HEK293T (cell line): Measurements from ENCODE around the gene BUD13.

Source experiments
- CTCF ChIA-PET: fragments of 350-600 bp; formaldehyde crosslinking; extraction: SDS; loops from one replicate; lab custom pipeline; 2021; ENCODE audit warnings: antibody characterized with exemption, inconsistent platforms; lab: Yijun Ruan, JAX
- POLR2A ChIA-PET: fragments of 350-600 bp; formaldehyde crosslinking; extraction: SDS; loops from one replicate; lab custom pipeline; 2020; ENCODE audit warnings: antibody characterized with exemption, inconsistent platforms; lab: Yijun Ruan, JAX
- DNase-seq: peaks from one replicate; pipeline ENCODE4 v3.0.0; 2012; ENCODE audit warnings: mixed read lengths; ENCODE audit errors: extremely low spot score
- ARNT ChIP-seq: fragments of 450-650 bp; IDR thresholded peaks from 2 replicates; pipeline ENCODE4 v1.6.1; 2017; ENCODE audit warnings: mild to moderate bottlenecking
- BHLHE40 ChIP-seq: fragments of 450-650 bp; IDR thresholded peaks from 2 replicates; pipeline ENCODE4 v1.6.1; 2016; ENCODE audit warnings: mild to moderate bottlenecking, moderate library complexity, borderline replicate concordance
- CTBP1 ChIP-seq: fragments of 450-650 bp; IDR thresholded peaks from 2 replicates; pipeline ENCODE4 v1.6.1; 2016; ENCODE audit warnings: borderline replicate concordance
- ELF4 ChIP-seq: fragments of 450-650 bp; IDR thresholded peaks from 2 replicates; pipeline ENCODE4 v1.6.1; 2017; ENCODE audit warnings: antibody characterized with exemption
- FOXA1 ChIP-seq: fragments of 450-650 bp; IDR thresholded peaks from 2 replicates; pipeline ENCODE4 v1.6.1; 2016; ENCODE audit warnings: mild to moderate bottlenecking
- FOXK2 ChIP-seq: fragments of 450-650 bp; IDR thresholded peaks from 2 replicates; pipeline ENCODE4 v1.6.1; 2016; ENCODE audit warnings: mild to moderate bottlenecking
- FOXM1 ChIP-seq: fragments of 450-650 bp; IDR thresholded peaks from 2 replicates; pipeline ENCODE4 v1.6.1; 2017; ENCODE audit warnings: mild to moderate bottlenecking, borderline replicate concordance
- HDGF ChIP-seq: fragments of 450-650 bp; IDR thresholded peaks from 2 replicates; pipeline ENCODE4 v1.6.1; 2017; ENCODE audit warnings: antibody characterized with exemption, borderline replicate concordance
- L3MBTL2 ChIP-seq: fragments of 450-650 bp; conservative IDR thresholded peaks from 2 replicates; pipeline ENCODE4 v1.6.1; 2016; ENCODE audit warnings: mild to moderate bottlenecking
- LEF1 ChIP-seq: fragments of 450-650 bp; IDR thresholded peaks from 2 replicates; pipeline ENCODE4 v1.6.1; 2017; ENCODE audit warnings: mild to moderate bottlenecking, borderline replicate concordance
- NFRKB ChIP-seq: fragments of 450-650 bp; IDR thresholded peaks from 2 replicates; pipeline ENCODE4 v1.6.1; 2016; ENCODE audit warnings: mild to moderate bottlenecking, moderate library complexity
- PKNOX1 ChIP-seq: fragments of 450-650 bp; IDR thresholded peaks from 2 replicates; pipeline ENCODE4 v1.6.1; 2016
- SP1 ChIP-seq: fragments of 450-650 bp; IDR thresholded peaks from 2 replicates; pipeline ENCODE4 v1.6.1; 2017
- SUZ12 ChIP-seq: fragments of 450-650 bp; IDR thresholded peaks from 2 replicates; pipeline ENCODE4 v1.6.1; 2016; ENCODE audit warnings: mild to moderate bottlenecking
- TARDBP ChIP-seq: fragments of 450-650 bp; IDR thresholded peaks from 2 replicates; pipeline ENCODE4 v1.6.1; 2016
- ZNF384 ChIP-seq: fragments of 450-650 bp; IDR thresholded peaks from 2 replicates; pipeline ENCODE4 v1.6.1; 2016

BUD13 gene

GRCh38 chr11:116729501-116730240 lies 43.1 kb downstream of the BUD13 start:
- POLR2A ChIA-PET = no interaction called here
- TF ChIP-seq L3MBTL2 (no peak), LEF1 (no peak), ARNT (no peak), CTBP1 (no peak), FOXK2 (no peak), BHLHE40 (no peak), HDGF (no peak), SUZ12 (no peak), FOXM1 (no peak), ELF4 (no peak), TARDBP (no peak), PKNOX1 (no peak), FOXA1 (no peak), SP1 (no peak), ZNF384 (no peak), NFRKB (no peak)
- CTCF ChIA-PET = no interaction called here
- DNase-seq = no peak

- DNase-seq = no peak
- POLR2A ChIA-PET = no interaction called here
- TF ChIP-seq FOXA1 (no peak), SUZ12 (no peak), BHLHE40 (no peak), LEF1 (no peak), ARNT (no peak), SP1 (no peak), ELF4 (no peak), ZNF384 (no peak), CTBP1 (no peak), PKNOX1 (no peak), HDGF (no peak), TARDBP (no peak), FOXM1 (no peak), FOXK2 (no peak), NFRKB (no peak), L3MBTL2 (no peak)
- CTCF ChIA-PET = no interaction called here
Measured at GRCh38 chr11:116727990-116728389, 44.8 kb downstream of the BUD13 start.

- POLR2A ChIA-PET = no interaction called here
- no peak for DNase-seq
- CTCF ChIA-PET = interaction anchor here (0.8 to 1.4 kb wide), 2 partner anchors 12 to 17 kb away, joined by 3 read pairs; no protein-coding TSS in a partner anchor
- TF ChIP-seq LEF1 (no peak), FOXM1 (no peak), ZNF384 (no peak), ARNT (no peak), HDGF (no peak), FOXA1 (no peak), NFRKB (no peak), L3MBTL2 (no peak), SUZ12 (no peak), SP1 (no peak), ELF4 (no peak)
Measured at GRCh38 chr11:116725434-116726221, 47.2 kb downstream of the BUD13 start.

- CTCF ChIA-PET = no interaction called here
- DNase-seq = no peak
- POLR2A ChIA-PET = no interaction called here
- TF ChIP-seq SUZ12 (no peak), HDGF (no peak), SP1 (no peak), ZNF384 (no peak), CTBP1 (no peak), FOXA1 (no peak), TARDBP (no peak), BHLHE40 (no peak)
Measured at GRCh38 chr11:116724813-116725212, 48.0 kb downstream of the BUD13 start.

GRCh38 chr11:116723511-116723910 lies 49.3 kb downstream of the BUD13 start:
- TF ChIP-seq ELF4 (no peak), NFRKB (no peak), L3MBTL2 (no peak), SUZ12 (no peak), ARNT (no peak), CTBP1 (no peak), FOXK2 (no peak)
- CTCF ChIA-PET = interaction anchor here (2.2 kb wide), 1 partner anchor 9 kb away, joined by 10 read pairs; no protein-coding TSS in a partner anchor
- POLR2A ChIA-PET = no interaction called here
- DNase-seq = no peak

GRCh38 chr11:116721988-116722387 lies 50.8 kb downstream of the BUD13 start:
- ChIA-PET CTCF (interaction anchor here (1.1 to 2.2 kb wide), 2 partner anchors 10 to 16 kb away, joined by 4 to 10 read pairs; no protein-coding TSS in a partner anchor), POLR2A (no interaction called here)
- no peak for DNase-seq
- TF ChIP-seq CTBP1 (no peak), FOXA1 (no peak), ELF4 (no peak), PKNOX1 (no peak), ZNF384 (no peak), FOXM1 (no peak), BHLHE40 (no peak), FOXK2 (no peak)
